Measurements from ENCODE around the gene TMEM171.

- no peak for TF ChIP-seq EP300 (IDR thresholded peaks at IDR 0.05; ENCODE audit: low read length)
- TF ChIP-seq SMARCB1 (IDR thresholded peaks at IDR 0.05; ENCODE audit: insufficient read length, low read depth) = no peak
- TF ChIP-seq POLR2A (conservative IDR thresholded peaks at IDR 0.05) = no peak
- TF ChIP-seq KDM2B (CRISPR knock-in tag; IDR thresholded peaks at IDR 0.05) = no peak
- TF ChIP-seq CREB1 (IDR thresholded peaks at IDR 0.05) = no peak
- TF ChIP-seq CREB1 (CRISPR knock-in tag; IDR thresholded peaks at IDR 0.05) = no peak
- no peak for TF ChIP-seq ZFP36 (IDR thresholded peaks at IDR 0.05; ENCODE audit: low read depth, low read length, partially characterized antibody)
- no peak for TF ChIP-seq IFI16 (CRISPR knock-in tag; IDR thresholded peaks at IDR 0.05)
- TF ChIP-seq USF1 (CRISPR knock-in tag; IDR thresholded peaks at IDR 0.05) = no peak
Measured at GRCh38 chr5:73081093-73081492, 39.3 kb upstream of the TMEM171 start.
